ENCODE data around the gene CRYBG1.

Gene CRYBG1

GRCh38 chr6:106421496-106421895 is 61.0 kb downstream of the CRYBG1 start:
- no peak for DNase-seq (ENCODE audit: low spot score)

- DNase-seq (ENCODE audit: low spot score): no peak
Measured at GRCh38 chr6:106422534-106422933, 62.0 kb downstream of the CRYBG1 start.

GRCh38 chr6:106425382-106425781 is 64.9 kb downstream of the CRYBG1 start:
- DNase-seq (ENCODE audit: low spot score): no peak

- no peak for DNase-seq (ENCODE audit: low spot score)
Measured at GRCh38 chr6:106426250-106426970, 65.9 kb downstream of the CRYBG1 start.

GRCh38 chr6:106430466-106430865 is 69.9 kb downstream of the CRYBG1 start:
- no peak for DNase-seq (ENCODE audit: low spot score)

- no peak for DNase-seq (ENCODE audit: low spot score)
Measured at GRCh38 chr6:106431405-106431804, 70.9 kb downstream of the CRYBG1 start.

GRCh38 chr6:106431972-106432371 is 71.5 kb downstream of the CRYBG1 start:
- DNase-seq (ENCODE audit: low spot score): no peak

- no peak for DNase-seq (ENCODE audit: low spot score)
Measured at GRCh38 chr6:106434530-106434929, 74.0 kb downstream of the CRYBG1 start.

GRCh38 chr6:106439459-106439858 is 78.9 kb downstream of the CRYBG1 start:
- no peak for DNase-seq (ENCODE audit: low spot score)

- DNase-seq (ENCODE audit: low spot score): no peak
Measured at GRCh38 chr6:106440546-106440945, 80.0 kb downstream of the CRYBG1 start.

GRCh38 chr6:106442395-106442794 is 81.9 kb downstream of the CRYBG1 start:
- DNase-seq (ENCODE audit: low spot score): no peak

- peak; percentile 70 for DNase-seq (ENCODE audit: low spot score)
Measured at GRCh38 chr6:106444777-106445507, 84.4 kb downstream of the CRYBG1 start.

- DNase-seq (ENCODE audit: low spot score): no peak
Measured at GRCh38 chr6:106445508-106445878, 85.0 kb downstream of the CRYBG1 start.

GRCh38 chr6:106446287-106446885 is 85.9 kb downstream of the CRYBG1 start:
- peak; percentile 20 for DNase-seq (ENCODE audit: low spot score)

- DNase-seq (ENCODE audit: low spot score): no peak
Measured at GRCh38 chr6:106446983-106447382, 86.5 kb downstream of the CRYBG1 start.

- peak; percentile 4 for DNase-seq (ENCODE audit: low spot score)
Measured at GRCh38 chr6:106448000-106448426, 87.5 kb downstream of the CRYBG1 start.

GRCh38 chr6:106450653-106451052 is 90.1 kb downstream of the CRYBG1 start:
- DNase-seq (ENCODE audit: low spot score): no peak

- no peak for DNase-seq (ENCODE audit: low spot score)
Measured at GRCh38 chr6:106451439-106451838, 90.9 kb downstream of the CRYBG1 start.

- DNase-seq (ENCODE audit: low spot score): no peak
Measured at GRCh38 chr6:106452628-106453027, 92.1 kb downstream of the CRYBG1 start.

GRCh38 chr6:106453756-106454367 is 93.3 kb downstream of the CRYBG1 start:
- no peak for DNase-seq (ENCODE audit: low spot score)

- no peak for DNase-seq (ENCODE audit: low spot score)
Measured at GRCh38 chr6:106456756-106457155, 96.2 kb downstream of the CRYBG1 start.
